GM23338 (cell line): ENCODE measurements around the gene ERP44. TPM values are rescaled to one million over a fixed set of nuclear protein-coding genes. Genes with fewer than 3 reads are reported as not detected.
"Not testable (repeated sequence)": the region's sequence is repeated elsewhere in the genome, so short reads cannot be mapped to it uniquely, and the experiment has no call there.

Source experiments
- ATAC-seq: fragments of 200-7000 bp; cut with Tn5 transposase; 3 replicates; pipeline ENCODE4 v1.9.1; 2020
- DNase-seq: peaks from one replicate; pipeline ENCODE4 v3.0.0-alpha.2; 2015; ENCODE audit warnings: low spot score
- H2AFZ ChIP-seq: fragments of 200-600 bp; sonication (generic); 2 replicates; pipeline ENCODE4 v1.8.0; 2016; ENCODE audit warnings: antibody characterized with exemption, mild to moderate bottlenecking, moderate library complexity
- H3F3A ChIP-seq: fragments of 200-600 bp; sonication (generic); replicated peaks from 2 replicates; pipeline ENCODE4 v1.8.0; 2017; ENCODE audit warnings: antibody characterized with exemption, mixed run types, low read depth
- H3K27ac ChIP-seq: fragments of 200-600 bp; sonication (generic); 2 replicates; pipeline ENCODE4 v1.6.1; 2016; ENCODE audit warnings: low read depth
- H3K27me3 ChIP-seq: fragments of 200-600 bp; sonication (generic); 2 replicates; pipeline ENCODE4 v1.8.0; 2016; ENCODE audit warnings: mild to moderate bottlenecking, mixed run types, moderate library complexity; ENCODE audit not compliant: insufficient read depth
- H3K36me3 ChIP-seq: fragments of 200-600 bp; sonication (generic); 2 replicates; pipeline ENCODE4 v1.8.0; 2016; ENCODE audit warnings: mild to moderate bottlenecking; ENCODE audit not compliant: insufficient read depth
- H3K4me1 ChIP-seq: fragments of 200-600 bp; sonication (generic); 2 replicates; pipeline ENCODE4 v1.8.0; 2016; ENCODE audit warnings: mild to moderate bottlenecking, moderate library complexity; ENCODE audit not compliant: insufficient read depth
- H3K4me2 ChIP-seq: fragments of 200-600 bp; sonication (generic); 2 replicates; pipeline ENCODE4 v1.7.1; 2017; ENCODE audit warnings: mixed run types
- H3K4me3 ChIP-seq: fragments of 200-600 bp; sonication (generic); 2 replicates; pipeline ENCODE4 v1.6.1; 2016; ENCODE audit warnings: mixed run types
- H3K79me2 ChIP-seq: fragments of 200-600 bp; sonication (generic); replicated peaks from 2 replicates; pipeline ENCODE4 v1.8.0; 2017; ENCODE audit warnings: mild to moderate bottlenecking; ENCODE audit not compliant: insufficient read depth
- H3K9me2 ChIP-seq: fragments of 200-600 bp; sonication (generic); 2 replicates; pipeline ENCODE4 v1.8.0; 2017; ENCODE audit not compliant: insufficient read depth
- H4K20me1 ChIP-seq: fragments of 200-600 bp; sonication (generic); replicated peaks from 2 replicates; pipeline ENCODE4 v1.8.0; 2017; ENCODE audit warnings: mild to moderate bottlenecking; ENCODE audit not compliant: insufficient read depth
- H3K27ac Mint-ChIP-seq: 2 replicates; pipeline ENCODE4 v1.8.0; 2020; ENCODE audit warnings: inconsistent platforms, mild to moderate bottlenecking, moderate library complexity, mixed read lengths
- H3K27me3 Mint-ChIP-seq: 3 replicates; pipeline ENCODE4 v1.8.0; 2022; ENCODE audit warnings: low read depth, mild to moderate bottlenecking, moderate library complexity, mixed read lengths, inconsistent platforms; ENCODE audit not compliant: insufficient read depth, poor library complexity
- H3K36me3 Mint-ChIP-seq: 3 replicates; pipeline ENCODE4 v1.8.0; 2021; ENCODE audit warnings: low read depth, mild to moderate bottlenecking, inconsistent platforms, moderate library complexity, mixed read lengths
- H3K4me1 Mint-ChIP-seq: 3 replicates; pipeline ENCODE4 v1.8.0; 2020; ENCODE audit warnings: mild to moderate bottlenecking, inconsistent platforms, mixed read lengths
- H3K4me3 Mint-ChIP-seq: 3 replicates; pipeline ENCODE4 v1.8.0; 2021; ENCODE audit warnings: moderate library complexity, mild to moderate bottlenecking, inconsistent platforms, mixed read lengths
- H3K9me3 Mint-ChIP-seq: 3 replicates; pipeline ENCODE4 v1.8.0; 2020; ENCODE audit warnings: moderate library complexity, mild to moderate bottlenecking, inconsistent platforms, mixed read lengths
- CREB1 ChIP-seq: fragments of 250-450 bp; sonication (Bioruptor Pico); IDR thresholded peaks from 2 replicates; pipeline ENCODE4 v1.5.0; 2020; ENCODE audit warnings: low read depth, mild to moderate bottlenecking, moderate library complexity
- CTCF ChIP-seq, 2 experiments: fragments of 200-600 bp in 1 of 2; sonication (generic) in 1 of 2; conservative IDR thresholded peaks; 2 replicates each; pipeline versions ENCODE4 v1.5.1 to v1.6.1; 2016 to 2017; ENCODE audit warnings: antibody characterized with exemption in 2 of 2, low read depth in 2 of 2, mild to moderate bottlenecking in 2 of 2, moderate library complexity in 1 of 2
- EZH2 ChIP-seq: fragments of 200-600 bp; sonication (generic); IDR thresholded peaks from one replicate; pipeline ENCODE4 v1.8.0; 2017; ENCODE audit warnings: antibody characterized with exemption, mild to moderate bottlenecking, low read depth; ENCODE audit not compliant: unreplicated experiment
- EZH2phosphoT487 ChIP-seq: fragments of 200-600 bp; sonication (generic); IDR thresholded peaks from one replicate; pipeline ENCODE4 v1.8.1; 2018; ENCODE audit warnings: antibody characterized with exemption; ENCODE audit not compliant: unreplicated experiment
- JUNB ChIP-seq: IDR thresholded peaks from one replicate; pipeline ENCODE4 v1.6.1; 2016; ENCODE audit warnings: antibody characterized with exemption; ENCODE audit not compliant: unreplicated experiment
- NANOG ChIP-seq: IDR thresholded peaks from 2 replicates; pipeline ENCODE4 v1.6.1; 2016; ENCODE audit warnings: antibody characterized with exemption, borderline replicate concordance
- POLR2AphosphoS5 ChIP-seq: IDR thresholded peaks from 2 replicates; pipeline ENCODE4 v1.6.1; 2016; ENCODE audit warnings: antibody characterized with exemption, low read depth
- REST ChIP-seq: IDR thresholded peaks from one replicate; pipeline ENCODE4 v1.6.1; 2018; ENCODE audit warnings: antibody characterized with exemption; ENCODE audit not compliant: unreplicated experiment
- STAT1 ChIP-seq: IDR thresholded peaks from one replicate; pipeline ENCODE4 v1.6.1; 2016; ENCODE audit warnings: antibody characterized with exemption; ENCODE audit not compliant: unreplicated experiment
- ZNF331 ChIP-seq: fragments of 250-450 bp; sonication (Bioruptor Pico); IDR thresholded peaks from 2 replicates; pipeline ENCODE4 v1.5.0; 2020; ENCODE audit warnings: low read depth, mild to moderate bottlenecking, moderate library complexity
- polyA plus RNA-seq: library from polyadenylated mRNA; unstranded; fragments of >200 nt; fragmentation: Nextera tagmentation; extraction: Ambion mirVana; gene quantifications from 2 replicates; pipeline ENCODE4 v1.2.1, GENCODE V29; 2016
- total RNA-seq: library from RNA; depleted of rRNA; stranded (reverse); fragments of >200 nt; shearing (Covaris generic); gene quantifications from 2 replicates; pipeline ENCODE4 v1.2.3, GENCODE V29; 2014

The ERP44 gene
- total and polyA plus RNA-seq, 2 experiments from 2014 or later, result 13.0 to 24.1 TPM

GRCh38 chr9:100096378-100096916 lies 2.4 kb downstream of the ERP44 start:
- Histone ChIP-seq H3K36me3 (no peaks in the 10 kb centered on the region), H3K4me3 (no peak overlapping the region), H4K20me1 (peaks cover 12% of the 10 kb centered on the region; the same call in 1 of the 2 replicates), H3K4me1 (peaks cover 13% of the 10 kb centered on the region; the same call in 1 of the 2 replicates), H3K4me2 (no peak overlapping the region), H3K9me2 (no peaks in the 10 kb centered on the region), H3K27ac (no peak overlapping the region), H2AFZ (no peak overlapping the region), H3K27me3 (no peaks in the 10 kb centered on the region), H3K79me2 (peaks cover 65% of the 10 kb centered on the region), H3F3A (no peaks in the 10 kb centered on the region)
- ATAC-seq (no peak), DNase-seq (no peak)
- no peak for TF ChIP-seq EZH2phosphoT487
- TF ChIP-seq JUNB, result no peak
- TF ChIP-seq STAT1, result no peak
- TF ChIP-seq CREB1 (CRISPR knock-in tag), result no peak
- TF ChIP-seq EZH2, result no peak
- TF ChIP-seq NANOG, result no peak
- no peak for TF ChIP-seq CTCF (conservative IDR thresholded peaks at IDR 0.05; ENCODE audit: low read depth in 2 of 2)
- no peak for TF ChIP-seq REST
- TF ChIP-seq POLR2AphosphoS5, result no peak
- TF ChIP-seq ZNF331 (CRISPR knock-in tag), result no peak
- no peaks in the 10 kb centered on the region for H3K36me3 Mint-ChIP-seq
- H3K9me3 Mint-ChIP-seq, result no peaks in the 10 kb centered on the region
- H3K4me3 Mint-ChIP-seq, result no peak overlapping the region
- no peak overlapping the region for H3K27ac Mint-ChIP-seq
- H3K27me3 Mint-ChIP-seq, result peaks cover 12% of the 10 kb centered on the region
- H3K4me1 Mint-ChIP-seq, result peaks cover 11% of the 10 kb centered on the region

- peaks cover 10% of the 10 kb centered on the region for H3K27me3 Mint-ChIP-seq
- not testable (repeated sequence) for H3K9me2 ChIP-seq, H3K27me3 ChIP-seq, H3K27ac ChIP-seq, H3K4me3 Mint-ChIP-seq, H3F3A ChIP-seq, H3K4me3 ChIP-seq, H3K4me1 ChIP-seq, H3K9me3 Mint-ChIP-seq, H3K4me2 ChIP-seq, H3K27ac Mint-ChIP-seq, DNase-seq, H2AFZ ChIP-seq, H3K36me3 ChIP-seq, H3K36me3 Mint-ChIP-seq, H3K4me1 Mint-ChIP-seq, ATAC-seq
- Histone ChIP-seq H4K20me1 (peaks cover 12% of the 10 kb centered on the region; the same call in 1 of the 2 replicates), H3K79me2 (peaks cover 76% of the 10 kb centered on the region)
Measured at GRCh38 chr9:100094411-100094810, 4.4 kb downstream of the ERP44 start.
